Urinary bladder (tissue), 4 donors: ENCODE measurements around the gene ATOH1. TPM values are rescaled to one million over a fixed set of nuclear protein-coding genes. Genes with fewer than 3 reads are reported as not detected.

ENCODE experiments used
- DNase-seq: peaks from one replicate; pipeline ENCODE4 v3.0.0-alpha.2; 2015; ENCODE audit errors: extremely low spot score
- H3K27ac ChIP-seq: one replicate; pipeline ENCODE4 v1.5.1; 2013; ENCODE audit warnings: low read depth, mild to moderate bottlenecking, moderate library complexity
- H3K36me3 ChIP-seq: one replicate; pipeline ENCODE4 v1.6.1; 2013; ENCODE audit warnings: mild to moderate bottlenecking, moderate library complexity; ENCODE audit not compliant: insufficient read depth
- H3K4me1 ChIP-seq: one replicate; pipeline ENCODE4 v1.6.1; 2013; ENCODE audit warnings: mild to moderate bottlenecking, moderate library complexity; ENCODE audit not compliant: insufficient read depth
- H3K4me3 ChIP-seq: one replicate; pipeline ENCODE4 v1.5.1; 2013; ENCODE audit warnings: low read depth, low read length
- WGBS: extraction: QIAGEN DNeasy Blood & Tissue Kit; methylation state at CpG from one replicate; pipeline ENCODE4 v1.1.7; 2013; 5-methylcytosine and 5-hydroxymethylcytosine counted together
- polyA plus RNA-seq: library from polyadenylated mRNA; stranded (reverse); fragments of 200-250 nt; gene quantifications from one replicate; pipeline ENCODE4 v1.2.3, GENCODE V29; 2013
- small RNA-seq: library from RNA; depleted of rRNA; stranded (forward); fragments of <200 nt; gene quantifications from one replicate; pipeline ENCODE3, GENCODE V24; 2014
- total RNA-seq: library from RNA; depleted of rRNA; stranded (reverse); fragments of >200 nt; gene quantifications from one replicate; pipeline ENCODE4 v1.2.3, GENCODE V29; 2014
- donor health status: healthy with polysubstance abuse.
- donor health status: healthy.

Gene ATOH1
- total and polyA plus RNA-seq, 2 donors, result not detected

- H3K4me3 ChIP-seq, result no peak overlapping the region
- 84% methylated on average over 3 of the region's 3 CpGs for WGBS
- H3K36me3 ChIP-seq, result no peaks in the 10 kb centered on the region
- no peak for DNase-seq
- H3K4me1 ChIP-seq, result no peaks in the 10 kb centered on the region
- no peak overlapping the region for H3K27ac ChIP-seq
Observed at GRCh38 chr4:93852680-93853079, 24.1 kb downstream of the ATOH1 start.

GRCh38 chr4:93855926-93856325 is 27.4 kb downstream of the ATOH1 start:
- WGBS, result 49% methylated on average over 1 of the region's 1 CpG
- no peak for DNase-seq
- no peaks in the 10 kb centered on the region for H3K4me1 ChIP-seq
- no peaks in the 10 kb centered on the region for H3K36me3 ChIP-seq
- H3K4me3 ChIP-seq, result no peak overlapping the region
- H3K27ac ChIP-seq, result no peak overlapping the region

- Histone ChIP-seq H3K4me3 (no peak overlapping the region), H3K4me1 (no peaks in the 10 kb centered on the region), H3K27ac (no peak overlapping the region), H3K36me3 (no peaks in the 10 kb centered on the region)
- no peak for DNase-seq
- WGBS, result 87% methylated on average over 2 of the region's 2 CpGs
Observed at GRCh38 chr4:93865650-93866049, 37.1 kb downstream of the ATOH1 start.

GRCh38 chr4:93867416-93868001 is 39.0 kb downstream of the ATOH1 start:
- Histone ChIP-seq H3K27ac (no peak overlapping the region), H3K4me3 (no peak overlapping the region), H3K4me1 (no peaks in the 10 kb centered on the region), H3K36me3 (no peaks in the 10 kb centered on the region)
- 79% methylated on average over 7 of the region's 7 CpGs for WGBS
- no peak for DNase-seq

- Histone ChIP-seq H3K27ac (no peak overlapping the region), H3K36me3 (no peaks in the 10 kb centered on the region), H3K4me3 (no peak overlapping the region), H3K4me1 (no peaks in the 10 kb centered on the region)
- 62% methylated on average over 6 of the region's 6 CpGs for WGBS
- no peak for DNase-seq
Observed at GRCh38 chr4:93870876-93871458, 42.4 kb downstream of the ATOH1 start.

GRCh38 chr4:93876754-93877153 is 48.2 kb downstream of the ATOH1 start:
- WGBS, result 21% methylated on average over 1 of the region's 1 CpG
- no peaks in the 10 kb centered on the region for H3K36me3 ChIP-seq
- H3K4me3 ChIP-seq, result no peak overlapping the region
- H3K4me1 ChIP-seq, result no peaks in the 10 kb centered on the region
- no peak for DNase-seq
- H3K27ac ChIP-seq, result no peak overlapping the region

- Histone ChIP-seq H3K4me1 (no peaks in the 10 kb centered on the region), H3K27ac (no peak overlapping the region), H3K36me3 (no peaks in the 10 kb centered on the region), H3K4me3 (no peak overlapping the region)
- 51% methylated on average over 1 of the region's 1 CpG for WGBS
- no peak for DNase-seq
Observed at GRCh38 chr4:93878566-93878965, 50.0 kb downstream of the ATOH1 start.

GRCh38 chr4:93879919-93880318 is 51.4 kb downstream of the ATOH1 start:
- Histone ChIP-seq H3K27ac (no peak overlapping the region), H3K36me3 (no peaks in the 10 kb centered on the region), H3K4me1 (no peaks in the 10 kb centered on the region), H3K4me3 (no peak overlapping the region)
- WGBS, result 81% methylated on average over 4 of the region's 4 CpGs
- DNase-seq, result no peak

Small RNA genes within 50 kb of the gene (small RNA-seq; reads per million reads assigned to genes)
- not detected for gene RNA5SP164
